HG03175 (cell line): ENCODE data around the gene GLCCI1.
A peak's percentile ranks its signal among the peaks of the same experiment; 100 is the strongest.

Source experiments
- ATAC-seq: cut with Tn5 transposase; IDR thresholded peaks from one replicate; pipeline ENCODE4 v1.9.1; 2021; ENCODE audit warnings: mild to moderate bottlenecking, moderate library complexity; ENCODE audit not compliant: unreplicated experiment

The GLCCI1 gene

GRCh38 chr7:8126601-8127167 lies 158.1 kb downstream of the GLCCI1 start:
- ATAC-seq: peak; percentile 2

GRCh38 chr7:8128449-8129317 lies 160.1 kb downstream of the GLCCI1 start:
- ATAC-seq: no peak

- no peak for ATAC-seq
These were observed 160.7 kb downstream of the GLCCI1 start for GRCh38 chr7:8129318-8129659.

GRCh38 chr7:8130663-8131062 lies 162.1 kb downstream of the GLCCI1 start:
- ATAC-seq: no peak

GRCh38 chr7:8131694-8132605 lies 163.4 kb downstream of the GLCCI1 start:
- peak; percentile 55 for ATAC-seq

GRCh38 chr7:8133188-8133848 lies 164.7 kb downstream of the GLCCI1 start:
- peak; percentile 37 for ATAC-seq

GRCh38 chr7:8134089-8134733 lies 165.6 kb downstream of the GLCCI1 start:
- ATAC-seq: peak; percentile 60

GRCh38 chr7:8135417-8135816 lies 166.8 kb downstream of the GLCCI1 start:
- ATAC-seq: no peak

GRCh38 chr7:8136051-8136730 lies 167.6 kb downstream of the GLCCI1 start:
- no peak for ATAC-seq
